Glomerular visceral epithelial cell (primary cell): ENCODE data around the gene IRAK2.
"Not testable (repeated sequence)": the region's sequence is repeated elsewhere in the genome, so short reads cannot be mapped to it uniquely, and the experiment has no call there.

Experiments
- DNase-seq: peaks from one replicate; pipeline ENCODE4 v3.0.0-alpha.2; 2016; ENCODE audit errors: extremely low spot score

IRAK2 gene, protein sequence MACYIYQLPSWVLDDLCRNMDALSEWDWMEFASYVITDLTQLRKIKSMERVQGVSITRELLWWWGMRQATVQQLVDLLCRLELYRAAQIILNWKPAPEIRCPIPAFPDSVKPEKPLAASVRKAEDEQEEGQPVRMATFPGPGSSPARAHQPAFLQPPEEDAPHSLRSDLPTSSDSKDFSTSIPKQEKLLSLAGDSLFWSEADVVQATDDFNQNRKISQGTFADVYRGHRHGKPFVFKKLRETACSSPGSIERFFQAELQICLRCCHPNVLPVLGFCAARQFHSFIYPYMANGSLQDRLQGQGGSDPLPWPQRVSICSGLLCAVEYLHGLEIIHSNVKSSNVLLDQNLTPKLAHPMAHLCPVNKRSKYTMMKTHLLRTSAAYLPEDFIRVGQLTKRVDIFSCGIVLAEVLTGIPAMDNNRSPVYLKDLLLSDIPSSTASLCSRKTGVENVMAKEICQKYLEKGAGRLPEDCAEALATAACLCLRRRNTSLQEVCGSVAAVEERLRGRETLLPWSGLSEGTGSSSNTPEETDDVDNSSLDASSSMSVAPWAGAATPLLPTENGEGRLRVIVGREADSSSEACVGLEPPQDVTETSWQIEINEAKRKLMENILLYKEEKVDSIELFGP

DNA sequence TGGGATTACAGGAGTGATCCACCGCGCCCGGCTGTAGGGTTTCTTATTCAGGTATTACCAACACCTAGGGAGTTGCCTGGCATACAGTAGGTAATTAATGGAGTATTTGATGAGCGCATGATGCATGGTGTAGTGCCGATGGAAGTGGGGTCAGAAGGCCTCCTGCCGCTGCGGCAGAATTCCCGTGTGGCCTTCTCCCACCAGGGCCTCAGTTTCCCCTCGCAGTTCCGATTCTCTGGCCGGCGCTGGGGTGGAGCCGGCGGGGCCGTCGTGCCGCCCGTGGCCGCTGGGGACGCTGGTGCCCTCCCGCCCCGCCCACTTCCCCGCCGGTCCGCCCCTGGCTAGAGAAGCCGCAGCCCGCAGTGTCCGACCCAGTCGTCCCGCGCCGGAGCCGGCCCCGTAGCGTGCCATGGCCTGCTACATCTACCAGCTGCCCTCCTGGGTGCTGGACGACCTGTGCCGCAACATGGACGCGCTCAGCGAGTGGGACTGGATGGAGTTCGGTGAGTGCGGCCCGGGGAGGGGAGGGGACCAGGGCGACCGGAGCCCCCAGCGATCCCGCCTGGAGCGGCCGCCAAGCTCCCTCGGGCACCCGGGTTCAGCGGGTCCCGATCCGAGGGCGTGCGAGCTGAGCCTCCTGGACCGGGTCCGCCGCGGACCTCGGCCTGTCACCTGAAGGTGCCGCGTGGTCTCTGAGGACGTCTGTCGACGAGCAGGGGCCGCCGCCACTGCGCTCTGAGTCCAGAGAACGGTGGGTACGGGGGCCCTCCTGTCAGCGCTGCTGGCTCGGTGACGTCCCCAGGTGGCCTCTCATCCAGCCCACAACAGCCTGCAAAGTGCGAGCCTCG, at the start of gene IRAK2:
TSS of gene IRAK2 (plus strand) at position 374 of the 848 bp plus-strand sequence. CDS start at position 410, 36 bp downstream.
- peak; percentile 75 for DNase-seq

DNA sequence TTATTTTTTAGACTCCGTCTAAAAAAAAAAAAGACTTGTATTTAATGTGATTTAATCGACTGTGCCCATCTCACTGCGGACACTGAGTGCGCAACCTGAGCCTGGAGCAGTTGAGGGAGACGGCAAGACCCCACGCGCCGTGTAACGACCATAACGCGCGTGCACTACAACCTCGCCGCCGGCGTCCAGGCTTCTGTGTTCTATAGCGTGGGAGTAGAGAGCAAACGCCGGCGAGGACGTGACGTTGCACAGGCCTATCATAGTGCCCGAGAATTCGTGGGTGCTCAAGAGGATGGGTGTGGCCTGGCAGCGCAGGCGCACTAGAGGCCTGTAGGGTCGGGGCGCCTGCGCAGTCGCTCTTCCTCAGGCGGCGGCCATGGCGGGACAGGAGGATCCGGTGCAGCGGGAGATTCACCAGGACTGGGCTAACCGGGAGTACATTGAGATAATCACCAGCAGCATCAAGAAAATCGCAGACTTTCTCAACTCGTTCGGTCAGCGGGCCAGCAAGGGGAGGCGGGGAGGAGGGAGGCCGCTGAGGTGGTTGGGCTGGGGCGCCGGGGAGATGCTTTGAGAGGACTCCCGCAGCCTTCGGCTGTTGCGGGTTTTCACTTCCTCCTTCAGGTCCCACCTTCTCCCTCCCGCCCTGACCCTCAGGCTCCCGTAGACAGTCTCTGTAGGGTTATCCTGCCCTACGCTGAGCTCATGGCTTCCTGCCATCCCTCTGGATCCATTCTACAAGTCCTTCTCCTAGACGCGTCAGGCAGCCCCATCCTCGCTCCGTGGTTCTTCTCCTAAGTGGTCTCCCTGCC, 49.2 kb upstream of the IRAK2 start, which contains the start of gene BRK1:
TSS of gene BRK1 (plus strand) at position 350 of the 812 bp plus-strand sequence. CDS start at position 377, 27 bp downstream.
- peak; percentile 95 for DNase-seq

DNA sequence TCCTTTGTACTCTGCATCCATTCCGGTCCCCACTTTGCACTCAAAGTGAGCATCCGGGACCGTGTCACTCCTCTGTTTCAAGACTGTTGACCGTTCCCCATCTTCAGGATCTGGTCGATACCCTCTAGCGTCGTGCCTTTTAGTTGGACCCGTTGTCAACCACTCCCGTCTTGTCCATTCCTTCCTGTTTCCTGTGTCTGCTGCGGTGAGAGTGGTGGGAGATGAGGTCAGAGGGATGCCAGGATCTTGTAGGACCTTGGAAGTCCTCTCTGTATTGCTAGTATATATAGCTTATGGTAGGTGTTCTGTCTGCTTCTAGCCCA, 48.6 kb upstream of the IRAK2 start:
- DNase-seq = peak; percentile 67

DNA sequence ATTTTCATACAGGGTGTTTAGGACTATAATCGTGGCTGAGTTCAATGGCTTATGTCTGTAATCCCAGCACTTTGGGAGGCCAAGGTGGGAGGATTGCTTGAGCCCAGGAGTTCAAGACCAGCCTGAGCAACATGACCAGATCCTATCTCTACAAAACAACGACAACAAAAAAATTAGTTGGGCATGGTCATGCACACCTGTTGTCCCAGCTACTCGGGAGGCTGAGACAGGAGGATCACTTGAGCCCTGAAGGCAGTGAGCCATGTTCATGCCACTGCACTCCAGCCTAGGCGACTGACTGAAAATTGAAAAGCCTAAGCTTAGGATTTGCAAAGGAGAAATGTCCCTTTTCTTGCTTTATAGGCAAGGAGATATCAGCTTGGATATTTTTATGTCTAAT, 47.8 kb upstream of the IRAK2 start:
- DNase-seq = no peak

DNA sequence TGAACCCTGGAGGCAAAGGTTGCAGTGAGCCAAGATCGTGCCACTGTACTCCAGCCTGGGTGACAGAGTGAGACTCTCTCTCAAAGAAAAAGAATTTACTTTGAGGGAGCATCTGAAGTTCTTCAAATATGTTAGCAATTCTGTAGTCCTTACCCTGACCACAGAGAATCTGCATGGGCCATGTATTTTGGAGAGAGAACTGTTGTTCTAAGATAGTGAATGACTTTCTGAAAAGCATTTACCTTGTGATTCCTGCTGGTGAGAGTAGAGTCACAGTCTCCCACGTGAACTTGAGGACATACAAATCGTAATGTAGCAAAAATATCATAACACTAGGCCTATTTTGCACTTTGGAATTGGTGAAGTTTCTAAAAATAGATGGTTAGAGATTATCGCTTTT, 45.3 kb upstream of the IRAK2 start:
- DNase-seq = no peak

DNA sequence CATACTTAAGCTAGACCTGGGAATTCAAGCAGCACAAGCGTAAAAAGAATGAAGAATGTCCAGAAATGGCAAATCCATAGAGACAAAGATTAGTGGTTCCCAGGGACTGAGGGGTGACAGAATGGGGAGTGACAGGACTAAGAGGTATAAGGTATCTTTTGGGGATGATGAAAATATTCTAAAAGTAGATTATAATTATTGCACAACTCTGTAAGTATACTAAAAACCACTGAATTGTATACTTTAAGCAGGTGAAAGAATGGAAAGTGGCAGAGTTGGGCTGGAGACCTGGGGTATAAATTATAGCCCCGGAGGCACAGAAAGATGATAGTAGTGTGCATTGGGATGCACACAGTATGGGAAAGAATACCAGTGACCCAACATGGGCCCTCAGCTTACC, 43.7 kb upstream of the IRAK2 start:
- DNase-seq = no peak

DNA sequence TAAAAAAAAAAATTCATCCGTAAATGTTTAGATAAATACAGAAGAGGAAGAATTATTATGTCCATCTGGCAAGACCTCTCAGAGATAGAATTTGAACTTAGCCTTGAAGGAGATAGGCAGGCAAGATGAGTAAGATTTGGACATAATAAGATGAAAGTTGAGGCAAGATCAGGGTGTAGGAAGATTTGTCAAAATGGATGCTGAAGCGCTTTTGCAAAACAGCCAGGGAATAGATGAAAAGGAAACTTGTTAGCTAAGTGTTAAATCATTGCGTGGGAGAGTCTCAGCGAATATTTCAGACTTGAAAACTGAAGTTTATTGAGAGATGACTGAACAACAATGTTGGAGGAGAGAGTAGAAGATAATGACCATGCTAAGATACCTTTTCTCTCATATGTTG, 42.0 kb upstream of the IRAK2 start:
- DNase-seq = no peak

DNA sequence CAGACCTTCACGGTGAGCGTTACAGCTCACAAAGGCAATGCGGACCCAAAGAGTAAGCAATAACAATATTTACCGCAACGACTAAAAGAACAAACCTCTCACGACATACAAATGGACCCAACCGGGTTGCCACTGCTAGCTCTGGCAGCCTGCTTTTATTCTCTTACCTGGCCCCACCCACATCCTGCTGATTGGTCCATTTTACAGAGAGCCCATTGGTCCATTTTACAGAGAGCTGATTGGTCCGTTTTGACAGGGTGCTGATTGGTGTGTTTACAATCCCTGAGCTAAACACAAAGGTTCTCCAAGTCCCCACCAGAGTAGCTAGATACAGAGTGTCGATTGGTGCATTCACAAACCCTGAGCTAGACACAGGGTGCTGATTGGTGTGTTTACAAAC, 28.8 kb upstream of the IRAK2 start:
- not testable (repeated sequence) for DNase-seq

DNA sequence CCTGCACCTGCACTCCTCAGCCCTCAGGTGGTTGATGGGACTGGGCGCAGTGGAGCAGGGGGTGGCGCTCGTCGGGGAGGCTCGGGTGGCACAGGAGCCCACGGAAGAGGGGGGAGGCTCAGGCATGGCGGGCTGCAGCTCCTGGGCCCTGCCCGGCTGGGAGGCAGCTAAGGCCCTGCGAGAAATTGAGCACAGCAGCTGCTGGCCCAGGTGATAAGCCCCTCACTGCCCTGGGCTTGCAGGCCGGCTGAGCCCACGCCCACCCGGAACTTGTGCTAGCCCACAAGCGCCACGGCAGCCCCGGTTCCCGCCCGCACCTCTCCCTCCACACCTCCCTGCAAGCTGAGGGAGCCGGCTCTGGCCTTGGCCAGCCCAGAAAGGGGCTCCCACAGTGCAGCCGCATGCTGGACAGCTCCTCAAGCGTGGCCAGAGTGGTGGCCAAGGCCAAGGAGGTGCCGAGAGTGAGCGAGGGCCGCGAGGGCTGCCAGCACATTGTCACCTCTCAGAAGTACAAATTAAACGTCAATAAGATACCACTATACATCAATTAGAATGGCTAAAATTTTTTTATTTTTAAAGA, 28.2 kb upstream of the IRAK2 start:
- no peak for DNase-seq

DNA sequence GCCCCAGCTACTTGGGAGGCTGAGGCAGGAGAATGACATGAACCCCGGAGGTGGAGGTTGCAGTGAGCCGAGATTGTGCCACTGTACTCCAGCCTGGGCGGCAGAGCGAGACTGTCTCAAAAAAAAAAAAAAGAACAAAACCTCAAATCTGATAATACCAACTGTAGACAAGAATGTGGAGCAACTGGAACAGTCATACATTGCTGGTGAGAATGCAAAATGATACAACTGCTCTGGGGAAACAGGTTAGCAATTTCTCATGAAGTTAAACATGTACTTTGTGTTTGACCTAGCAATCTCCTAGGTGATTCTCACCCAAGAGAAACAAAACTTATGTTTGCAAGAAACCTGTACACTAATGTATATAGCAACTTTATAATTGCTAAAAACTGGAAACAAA, 27.5 kb upstream of the IRAK2 start:
- no peak for DNase-seq

DNA sequence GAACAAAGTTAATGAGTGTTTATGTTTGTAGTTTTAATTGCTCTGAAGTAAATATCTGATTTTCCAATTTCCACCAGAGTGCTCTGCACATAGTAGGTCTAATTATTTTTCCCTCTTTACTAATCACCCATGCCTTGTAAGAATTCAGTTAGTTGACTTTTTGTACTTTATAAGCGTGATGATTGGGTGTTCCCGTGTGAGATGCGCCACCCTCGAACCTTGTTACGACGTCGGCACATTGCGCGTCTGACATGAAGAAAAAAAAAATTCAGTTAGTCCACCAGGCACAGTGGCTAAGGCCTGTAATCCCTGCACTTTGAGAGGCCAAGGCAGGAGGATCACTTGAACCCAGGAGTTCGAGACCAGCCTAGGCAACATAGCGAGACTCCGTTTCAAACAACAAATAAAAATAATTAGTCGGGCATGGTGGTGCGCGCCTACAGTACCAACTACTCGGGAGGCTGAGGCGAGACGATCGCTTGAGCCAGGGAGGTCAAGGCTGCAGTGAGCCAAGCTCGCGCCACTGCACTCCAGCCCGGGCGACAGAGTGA, 23.6 kb upstream of the IRAK2 start:
- no peak for DNase-seq

DNA sequence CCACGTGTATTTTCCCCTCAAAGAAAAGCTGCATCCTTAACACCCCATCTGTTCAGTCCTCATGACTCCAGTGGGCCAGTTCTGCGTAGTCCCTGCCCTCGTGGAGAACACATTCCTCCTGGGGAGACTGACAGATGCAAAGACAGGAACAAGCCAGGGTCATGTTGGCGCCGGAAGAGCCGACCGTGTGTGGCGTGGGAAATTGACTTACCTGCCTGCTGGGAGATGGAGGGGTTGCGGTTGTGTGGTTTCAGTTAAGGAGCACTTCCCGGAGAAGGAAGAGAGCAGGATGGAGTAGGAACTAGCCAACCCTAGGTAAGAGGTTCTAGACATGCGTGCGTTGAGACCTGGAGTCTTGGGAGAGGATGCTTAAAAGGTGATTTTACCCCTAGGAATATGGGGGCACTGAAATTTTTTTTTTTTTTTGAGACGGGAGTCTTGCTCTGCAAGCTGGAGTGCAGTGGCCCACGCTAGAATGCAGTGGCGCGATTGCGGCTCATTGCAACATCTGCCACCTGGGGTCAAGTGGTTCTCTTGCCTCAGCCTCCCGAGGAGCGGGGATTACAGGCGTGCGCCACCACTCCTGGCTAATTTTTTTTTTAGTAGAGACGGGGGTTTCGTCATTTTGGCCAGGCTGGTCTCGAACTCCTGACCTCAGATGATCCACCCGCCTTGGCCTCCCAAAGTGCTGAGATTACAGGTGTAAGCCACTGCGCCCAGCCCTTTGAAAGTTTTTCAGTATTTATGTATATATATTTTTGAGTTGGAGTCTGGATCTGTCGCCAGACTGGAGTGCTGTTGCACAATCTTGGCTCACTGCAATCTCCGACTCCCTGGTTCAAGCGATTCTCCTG, 21.8 kb upstream of the IRAK2 start:
- DNase-seq = no peak

DNA sequence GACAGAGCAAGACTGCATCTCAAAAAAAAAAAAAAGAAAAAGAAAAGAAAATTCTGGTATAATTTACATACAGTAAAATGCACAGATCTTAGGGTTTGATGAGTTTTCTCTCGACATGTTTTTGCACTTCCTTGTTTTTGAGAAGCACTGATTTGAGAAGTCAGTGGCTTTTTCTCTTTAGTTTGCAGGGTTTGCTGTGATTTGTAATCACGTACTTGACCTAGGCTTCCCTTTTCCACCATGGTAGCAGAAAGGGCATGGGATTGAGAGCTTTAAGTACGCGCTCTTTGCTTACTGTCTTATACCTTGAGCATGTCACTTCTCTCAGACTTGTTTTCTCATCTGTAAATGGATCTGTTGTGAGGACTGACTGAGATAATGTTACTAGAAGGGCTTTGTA, 19.0 kb upstream of the IRAK2 start:
- no peak for DNase-seq

DNA sequence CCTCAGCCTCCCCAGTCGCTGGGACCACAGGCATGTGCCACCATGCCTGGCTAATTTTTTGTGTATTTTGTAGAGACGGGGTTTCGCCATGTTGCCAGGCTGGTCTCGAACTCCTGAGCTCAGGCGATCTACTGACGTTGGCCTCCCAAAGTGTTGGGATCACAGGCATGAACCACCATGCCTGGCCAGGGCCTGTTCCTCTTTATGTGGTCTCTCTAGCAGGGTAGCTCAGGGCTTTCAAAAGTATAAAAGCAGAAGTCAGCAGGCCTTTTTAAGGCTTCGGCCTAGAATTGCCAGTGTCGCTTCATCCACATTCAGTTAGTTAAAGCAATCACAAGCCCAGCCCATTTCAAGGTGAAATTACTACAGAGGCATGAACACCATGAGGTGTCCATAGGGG, 15.5 kb upstream of the IRAK2 start:
- DNase-seq = no peak

DNA sequence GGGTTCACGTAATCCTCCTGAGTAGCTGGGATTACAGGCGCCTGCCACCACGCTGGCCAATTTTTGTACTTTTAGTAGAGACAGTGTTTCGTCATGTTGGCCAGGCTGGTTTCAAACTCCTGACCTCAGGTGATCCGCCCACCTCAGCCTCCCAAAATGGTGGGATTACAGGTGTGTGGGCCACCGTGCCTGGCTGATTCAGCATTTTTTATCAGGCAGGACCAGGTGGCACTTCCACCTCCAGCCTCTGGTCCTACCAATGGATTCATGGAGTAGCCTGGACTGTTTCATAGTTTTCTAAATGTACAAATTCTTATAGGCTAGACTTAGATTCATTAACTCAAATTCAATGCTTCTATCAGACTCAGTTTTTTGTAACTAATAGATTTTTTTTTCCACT, 13.7 kb upstream of the IRAK2 start:
- DNase-seq = no peak

DNA sequence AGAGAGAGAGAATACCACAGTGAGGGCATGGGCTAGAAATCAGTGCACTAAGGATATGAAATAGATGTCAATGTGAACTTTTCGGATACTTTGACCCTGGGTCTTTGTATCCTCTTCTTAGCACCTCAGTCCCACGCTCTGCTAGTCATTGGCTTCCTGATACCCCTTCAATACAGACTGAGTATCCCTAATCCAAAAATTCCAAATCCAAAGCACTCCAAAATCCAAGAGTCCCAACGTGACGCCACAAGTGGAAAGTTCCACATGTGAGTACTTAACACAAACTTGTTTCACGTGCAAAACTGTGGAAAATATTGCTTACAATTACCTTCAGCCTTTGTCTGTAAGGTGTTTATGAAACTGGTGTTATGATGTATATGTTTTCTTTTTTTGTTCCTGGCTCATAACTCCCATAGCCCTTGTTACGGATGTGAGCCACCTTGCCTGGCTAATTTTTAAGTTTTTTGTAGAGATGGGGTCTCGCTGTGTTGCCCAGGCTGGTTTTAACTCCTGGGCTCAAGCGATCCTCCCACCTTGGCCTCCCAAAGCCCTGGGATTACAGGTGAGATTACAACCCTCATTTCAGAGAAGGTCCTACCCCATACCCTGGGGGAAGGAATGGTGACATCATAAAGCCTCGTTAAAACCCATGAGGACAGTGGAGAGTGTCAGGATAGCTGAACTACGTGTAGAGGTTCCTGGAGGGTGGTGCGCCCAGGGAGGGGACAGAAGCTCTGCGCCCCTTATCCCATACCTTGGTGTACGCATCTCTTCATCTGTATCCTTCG, 10.2 kb upstream of the IRAK2 start:
- DNase-seq = no peak

DNA sequence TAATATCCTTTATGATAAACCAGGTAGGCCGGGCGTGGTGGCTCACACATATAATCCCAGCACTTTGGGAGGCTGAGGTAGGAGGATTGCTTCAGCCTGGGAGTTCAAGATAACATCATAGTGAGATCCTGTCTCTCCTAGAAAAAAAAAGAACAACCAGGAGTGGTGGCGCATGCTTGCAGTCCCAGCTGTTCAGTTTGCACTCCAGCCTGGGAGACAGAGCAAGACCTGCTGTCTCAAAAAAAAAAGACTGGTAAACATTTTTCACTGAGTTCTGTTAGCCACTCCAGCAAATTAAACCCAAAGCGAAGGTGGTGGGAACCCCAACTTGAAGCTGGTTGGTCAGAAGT, 9.6 kb upstream of the IRAK2 start:
- DNase-seq = no peak

DNA sequence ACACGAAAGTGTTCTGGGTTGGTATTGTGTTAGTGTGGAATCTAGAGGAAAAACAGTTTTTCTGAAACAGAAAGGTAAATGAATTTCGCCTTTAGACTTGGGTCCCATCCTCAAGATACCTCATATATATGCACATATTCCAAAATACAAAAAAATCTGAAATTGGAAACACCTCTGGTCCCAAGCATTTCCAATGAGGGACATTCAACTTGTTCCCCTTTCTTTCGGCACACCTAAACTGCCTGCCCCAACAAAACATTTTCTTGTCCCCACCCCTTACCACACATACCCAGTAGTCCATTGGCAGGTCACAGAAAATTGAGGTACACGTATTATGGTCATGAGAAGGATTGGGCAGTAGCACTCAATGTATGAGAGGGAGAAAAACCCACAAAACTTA, 9.1 kb upstream of the IRAK2 start:
- DNase-seq = no peak

DNA sequence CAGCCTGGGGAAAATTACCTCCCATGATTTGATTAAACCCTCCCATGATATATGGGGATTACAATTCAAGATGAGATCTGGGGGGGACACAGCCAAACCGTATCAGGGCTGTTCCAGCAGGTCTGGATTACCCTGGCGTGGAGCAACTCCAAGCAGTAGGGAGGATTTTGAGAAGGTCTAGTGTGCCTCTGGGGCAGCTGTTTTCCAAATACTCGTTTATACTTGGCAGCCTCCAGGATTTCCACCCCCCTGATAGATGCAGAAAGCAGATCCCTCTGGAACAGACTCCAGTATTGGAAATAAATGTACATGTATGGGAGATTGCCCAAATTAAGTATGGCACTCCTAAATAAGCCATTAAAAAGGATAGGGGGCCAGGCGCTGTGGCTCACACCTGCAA, 7.7 kb upstream of the IRAK2 start:
- DNase-seq = no peak
